ENCODE results near the gene DHPS. TPM values are rescaled to one million over a fixed set of nuclear protein-coding genes. Genes with fewer than 3 reads are reported as not detected.

The DHPS gene
- total RNA-seq, 6 experiments from 2014 or later, result 29.5 to 60.5 (median 45.8) TPM

- DNase-seq (no peak), ATAC-seq (no peak)
- Histone ChIP-seq H3K4me3 (no peak overlapping the region), H3K9me3 (no peaks in the 10 kb centered on the region), H3K27ac (no peak overlapping the region), H3K27me3 (no peaks in the 10 kb centered on the region), H3K4me1 (no peaks in the 10 kb centered on the region), H3K36me3 (peaks cover 11 to 85% (median 41%) of the 10 kb centered on the region in 4 donors)
- TF ChIP-seq POLR2A (IDR thresholded peaks at IDR 0.05), result no peak
- TF ChIP-seq CTCF (IDR thresholded peaks at IDR 0.05), result no peak
- intact Hi-C loops (cut with DNase I), result loop anchor here in 1 of 2 donors (10.0 kb wide), 1 partner anchor 48 kb away; the partner anchor contains the start of gene BEST2
- 91% methylated on average over 7 of the region's 13 CpGs for WGBS (ENCODE audit: insufficient coverage, low coverage, low lambda C conversion rate, missing lambda C conversion rate)
These were observed 24.6 kb upstream of the DHPS start for GRCh38 chr19:12706332-12706718.

- DNase-seq (no peak), ATAC-seq (no peak)
- intact Hi-C loops (cut with DNase I), result loop anchor here in 1 of 2 donors (10.0 kb wide), 1 partner anchor 49 kb away; the partner anchor contains the start of gene BEST2
- Histone ChIP-seq H3K4me1 (no peaks in the 10 kb centered on the region), H3K36me3 (peaks cover 6 to 85% (median 40%) of the 10 kb centered on the region in 4 donors), H3K27ac (no peak overlapping the region), H3K9me3 (no peaks in the 10 kb centered on the region), H3K4me3 (no peak overlapping the region), H3K27me3 (no peaks in the 10 kb centered on the region)
- no peak for TF ChIP-seq POLR2A (IDR thresholded peaks at IDR 0.05)
- no peak for TF ChIP-seq CTCF (IDR thresholded peaks at IDR 0.05)
- WGBS (ENCODE audit: insufficient coverage, low coverage, low lambda C conversion rate, missing lambda C conversion rate), result 90% methylated on average over 2 of the region's 29 CpGs
These were observed 24.1 kb upstream of the DHPS start for GRCh38 chr19:12705654-12706331.

GRCh38 chr19:12705169-12705568 is 23.5 kb upstream of the DHPS start:
- no peak for DNase-seq
- H3K4me3 ChIP-seq, result no peak overlapping the region
- H3K27ac ChIP-seq, result no peak overlapping the region
- H3K4me1 ChIP-seq, result no peaks in the 10 kb centered on the region
- peaks cover under 1 to 82% (median 38%) of the 10 kb centered on the region in 4 donors for H3K36me3 ChIP-seq
- H3K9me3 ChIP-seq, result no peaks in the 10 kb centered on the region
- intact Hi-C loops (cut with DNase I), result loop anchor here in 1 of 2 donors (10.0 kb wide), 1 partner anchor 50 kb away; the partner anchor contains the start of gene BEST2
- peak in 1 of 4 donors; percentile 8 for ATAC-seq
- H3K27me3 ChIP-seq, result no peaks in the 10 kb centered on the region
- TF ChIP-seq POLR2A (IDR thresholded peaks at IDR 0.05) (no peak), CTCF (IDR thresholded peaks at IDR 0.05) (no peak)
- 100% methylated on average over 1 of the region's 13 CpGs for WGBS (ENCODE audit: insufficient coverage, low coverage, low lambda C conversion rate, missing lambda C conversion rate)

GRCh38 chr19:12703046-12703445 is 21.4 kb upstream of the DHPS start:
- Histone ChIP-seq H3K4me1 (no peaks in the 10 kb centered on the region), H3K4me3 (no peak overlapping the region), H3K27ac (no peak overlapping the region), H3K27me3 (no peaks in the 10 kb centered on the region), H3K36me3 (peaks cover 0 to 66% (median 31%) of the 10 kb centered on the region in 4 donors), H3K9me3 (no peaks in the 10 kb centered on the region)
- ATAC-seq (peak in 1 of 4 donors; percentile 9), DNase-seq (no peak)
- TF ChIP-seq POLR2A (IDR thresholded peaks at IDR 0.05), result no peak
- no peak for TF ChIP-seq CTCF (IDR thresholded peaks at IDR 0.05)
- 79% methylated on average over 4 of the region's 9 CpGs for WGBS (ENCODE audit: insufficient coverage, low coverage, low lambda C conversion rate, missing lambda C conversion rate)
- intact Hi-C loops (cut with DNase I), result loop anchor here in 1 of 2 donors (10.0 kb wide), 1 partner anchor 52 kb away; the partner anchor contains the start of gene BEST2
